Activated CD8-positive, alpha-beta memory T cell treated with anti-CD3 and anti-CD28 coated beads for 4 hours (primary cell): ENCODE results near the gene YARS1.
"Not testable (repeated sequence)": the region's sequence is repeated elsewhere in the genome, so short reads cannot be mapped to it uniquely, and the experiment has no call there.

Source experiments
- DNase-seq, 2 donors: peaks; one replicate each; pipeline ENCODE4 v3.0.0-alpha.2; 2020; ENCODE audit warnings: low read depth in 2 of 2

YARS1 gene

DNA sequence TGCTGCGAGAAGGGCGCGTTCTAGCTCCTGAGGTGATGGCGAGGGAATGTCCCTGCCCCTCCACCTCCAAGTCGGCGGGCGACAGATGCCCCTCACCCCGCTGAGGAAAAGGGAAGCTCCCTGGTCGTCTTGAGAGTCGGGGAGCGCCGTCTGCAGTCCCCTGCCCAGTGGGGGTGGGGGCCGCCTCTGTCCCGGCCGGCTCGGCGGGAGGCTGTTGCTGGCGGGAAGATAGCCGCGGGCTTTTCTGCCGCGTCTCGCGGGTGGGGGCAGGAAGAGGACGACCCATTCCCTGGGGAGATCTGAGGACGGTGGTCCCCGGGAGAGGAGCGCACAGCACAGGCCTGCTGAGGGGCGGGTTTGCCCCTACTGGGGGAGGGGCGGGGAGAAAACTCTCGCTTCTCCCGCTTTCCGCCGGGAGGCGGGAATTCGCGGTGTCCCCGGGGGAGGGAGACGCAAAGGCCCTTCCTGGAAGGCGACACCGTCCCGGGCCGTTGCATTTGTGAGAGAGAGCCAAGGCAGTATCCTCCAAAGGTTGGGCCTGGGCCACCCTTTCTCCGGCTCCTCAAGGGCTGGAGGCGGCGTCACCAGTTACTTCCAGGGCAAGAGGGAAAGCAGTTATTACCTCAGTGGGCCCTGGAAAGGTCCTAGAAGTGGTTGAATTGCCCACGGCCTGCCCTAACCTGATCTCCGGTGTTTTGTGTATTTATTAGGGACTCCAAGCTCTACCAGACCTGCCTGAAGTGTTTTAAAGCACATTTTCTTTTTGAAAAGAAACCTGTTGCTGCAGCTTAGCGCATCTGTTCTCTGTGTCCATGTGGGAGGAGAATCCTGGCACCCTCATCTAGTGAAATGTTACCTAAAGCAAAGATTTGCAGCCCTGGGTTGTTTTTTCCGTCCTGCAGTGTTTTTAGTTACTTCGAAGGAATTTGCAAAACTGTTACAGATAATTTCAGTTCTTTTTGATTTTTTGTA, 943 bp upstream of the YARS1 start:
- no peak for DNase-seq

DNA sequence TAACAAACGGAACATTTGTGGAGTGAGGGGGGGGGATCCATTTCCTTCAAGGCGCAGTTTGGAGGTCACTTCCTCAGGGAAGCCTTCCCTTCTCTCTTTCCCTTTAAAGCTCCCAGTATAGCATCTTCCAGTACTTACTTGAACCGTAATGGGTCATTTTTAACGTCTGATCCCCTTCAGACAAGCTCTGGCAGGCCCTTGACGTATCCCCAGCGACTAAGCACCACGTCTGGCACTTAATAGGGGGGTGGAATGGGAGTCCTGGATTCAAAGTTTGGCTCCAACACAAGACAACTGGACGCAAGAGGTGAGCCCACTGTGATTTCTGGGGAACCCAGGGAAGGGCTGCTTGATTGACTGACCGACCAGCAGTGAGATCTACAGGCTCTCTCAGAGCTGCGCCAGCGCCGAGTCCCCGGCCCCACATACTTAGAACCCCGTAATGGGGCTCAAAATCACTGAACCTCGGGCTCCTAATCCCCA, 441 bp downstream of the YARS1 start:
- DNase-seq = no peak

DNA sequence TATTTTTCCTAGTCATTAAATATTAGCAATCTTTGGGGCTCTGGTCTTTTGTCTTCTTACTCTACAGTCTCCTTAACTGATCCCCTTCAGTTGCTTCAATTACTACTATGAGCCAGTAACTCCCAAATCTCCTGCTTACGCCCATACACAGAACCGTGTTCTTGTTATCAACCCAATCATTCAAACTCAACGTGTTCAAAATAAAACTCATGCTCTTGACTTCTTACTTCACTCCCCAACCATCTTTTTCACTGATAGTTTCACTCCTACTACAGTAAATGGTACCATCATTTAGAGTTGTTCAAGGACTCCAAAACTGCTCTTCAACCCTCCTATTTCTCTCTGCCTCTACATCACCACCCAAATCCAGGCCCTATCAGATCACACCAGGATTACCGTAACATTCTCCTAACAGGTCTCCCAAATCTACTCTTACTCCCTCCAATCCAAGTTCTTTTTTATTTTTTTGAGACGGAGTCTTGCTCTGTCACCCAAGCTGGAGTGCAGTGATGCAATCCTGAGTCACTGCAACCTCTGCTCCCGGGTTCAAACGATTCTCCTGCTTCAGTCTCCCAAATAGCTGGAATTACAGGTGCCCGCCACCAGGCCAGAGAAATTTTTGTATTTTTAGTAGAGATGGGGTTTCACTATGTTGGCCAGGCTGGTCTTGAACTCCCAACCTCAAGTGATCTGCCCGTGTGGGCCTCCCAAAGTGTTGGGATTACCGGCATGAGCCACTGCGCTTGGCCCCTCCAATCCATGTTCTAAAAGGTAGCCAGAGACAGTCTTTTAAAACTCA, 3.0 kb downstream of the YARS1 start:
- DNase-seq = no peak

DNA sequence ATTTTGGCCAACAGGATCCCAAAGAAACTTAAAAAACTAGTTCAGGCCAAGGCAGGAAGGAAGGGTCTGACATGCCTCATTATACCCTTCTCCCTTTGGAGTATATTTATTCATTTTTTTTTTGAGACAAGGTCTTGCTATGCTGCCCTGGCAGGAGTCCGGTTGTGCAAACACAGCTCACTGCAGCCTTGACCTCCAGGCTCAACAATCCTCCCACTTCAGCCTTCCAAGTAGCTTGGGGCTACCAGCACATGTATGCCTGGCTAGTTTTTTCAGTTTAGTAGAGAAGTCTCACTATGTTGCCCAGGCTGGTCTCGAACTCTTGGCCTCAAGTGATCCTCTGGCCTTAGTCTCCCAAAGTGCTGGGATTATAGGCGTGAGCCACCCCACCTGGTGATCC, 5.2 kb downstream of the YARS1 start:
- DNase-seq = no peak

DNA sequence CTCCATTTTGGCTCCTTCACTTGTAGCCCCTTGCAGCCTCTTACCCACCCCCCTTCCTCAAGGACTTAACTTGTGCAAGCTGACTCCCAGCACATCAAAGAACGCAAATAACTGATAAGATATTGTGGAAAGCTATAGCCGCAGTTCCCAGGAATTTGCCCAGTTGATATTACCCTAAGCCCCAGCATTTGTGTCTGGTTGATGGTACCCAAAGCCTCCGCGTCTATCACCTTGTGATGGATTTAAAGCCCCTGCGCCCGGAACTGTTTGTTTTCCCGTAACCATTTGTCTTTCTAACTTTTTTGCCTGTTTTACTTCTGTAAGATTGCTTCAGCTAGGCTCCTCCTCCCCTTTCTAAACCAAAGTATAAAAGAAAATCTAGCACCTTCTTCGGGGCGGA, 5.9 kb downstream of the YARS1 start:
- no peak for DNase-seq

DNA sequence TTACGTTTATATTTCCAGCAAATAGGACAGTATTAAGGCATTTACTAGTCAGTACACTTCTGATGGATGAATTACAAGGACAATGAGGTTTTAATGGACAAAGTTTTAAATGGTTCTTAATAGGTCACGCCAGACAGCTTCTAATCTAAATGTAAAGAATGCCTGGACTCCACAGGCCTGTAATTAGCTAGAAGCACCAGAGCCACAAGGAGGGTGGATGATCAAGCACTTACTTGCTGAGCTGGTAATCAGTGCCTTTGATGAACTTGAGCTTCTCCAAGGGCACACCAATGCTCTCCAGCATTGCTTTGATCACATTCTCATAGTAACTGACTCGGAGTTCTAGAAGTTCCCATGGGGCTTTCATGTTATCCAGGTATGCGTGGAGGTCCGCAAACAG, 6.8 kb downstream of the YARS1 start:
- DNase-seq = no peak

DNA sequence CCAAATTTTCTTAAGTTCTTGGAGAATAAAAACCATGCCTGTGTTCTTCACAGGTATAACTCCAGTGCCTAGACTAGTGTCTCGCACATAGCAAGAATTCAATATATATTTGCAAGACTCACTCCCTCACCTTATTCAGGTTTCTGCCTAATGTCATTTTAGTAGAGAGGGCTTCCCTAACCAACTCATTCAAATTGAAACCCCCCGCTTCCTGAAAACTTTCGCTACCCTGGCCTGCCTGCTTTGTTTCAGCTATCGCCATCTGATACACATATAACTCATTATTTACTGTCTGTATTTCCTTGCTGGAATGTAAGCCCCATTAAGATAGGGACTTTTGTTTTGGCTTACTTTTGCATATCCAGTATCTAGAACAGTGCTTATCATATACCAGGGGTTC, 8.6 kb downstream of the YARS1 start:
- no peak for DNase-seq

DNA sequence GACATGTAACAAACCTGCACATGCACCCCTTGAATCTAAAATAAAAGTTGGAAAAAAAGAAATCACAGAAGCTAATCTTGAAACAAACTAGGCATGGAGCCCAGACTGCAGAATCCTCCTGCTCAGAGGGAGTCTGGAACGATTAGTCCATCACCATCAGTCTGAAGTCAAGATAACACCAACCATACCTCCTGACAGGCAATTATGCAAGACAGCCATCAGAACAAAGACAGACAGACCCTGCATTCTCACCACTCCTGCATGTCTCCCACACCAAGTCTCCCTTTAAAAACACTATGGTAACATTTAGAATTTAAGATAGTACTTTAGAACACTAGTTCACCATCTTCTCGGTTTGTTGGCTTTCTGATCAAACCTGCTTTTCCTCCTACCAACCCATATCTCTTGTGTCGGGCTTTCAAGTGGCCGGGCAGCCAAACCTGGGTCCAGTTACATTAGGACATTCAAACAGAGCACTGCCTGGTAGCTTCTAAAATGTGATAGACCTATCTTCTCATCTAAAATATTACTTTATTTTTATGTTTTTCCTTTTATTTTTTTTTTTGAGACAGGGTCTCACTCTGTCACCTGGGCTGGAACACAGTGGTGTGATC, 10.1 kb downstream of the YARS1 start:
- no peak for DNase-seq

DNA sequence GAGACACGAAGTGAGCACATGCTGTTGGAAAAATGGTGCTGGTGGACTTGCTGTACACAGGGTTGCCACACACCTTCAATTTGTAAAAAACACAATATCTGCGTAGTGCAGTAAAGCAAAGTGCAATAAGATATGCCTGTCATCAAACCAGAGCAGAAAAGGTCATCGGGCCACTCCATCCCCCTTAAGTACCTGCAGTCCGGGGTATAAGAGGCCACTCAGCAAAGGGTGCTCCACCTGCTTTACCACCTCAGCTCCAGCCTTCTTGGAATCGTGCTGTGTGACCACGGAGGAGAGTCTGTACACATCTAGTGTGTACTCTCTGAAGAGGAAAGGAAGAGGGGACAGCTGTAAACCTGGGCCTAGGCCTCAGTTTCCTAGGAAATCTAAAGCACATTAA, 10.9 kb downstream of the YARS1 start:
- DNase-seq = no peak

DNA sequence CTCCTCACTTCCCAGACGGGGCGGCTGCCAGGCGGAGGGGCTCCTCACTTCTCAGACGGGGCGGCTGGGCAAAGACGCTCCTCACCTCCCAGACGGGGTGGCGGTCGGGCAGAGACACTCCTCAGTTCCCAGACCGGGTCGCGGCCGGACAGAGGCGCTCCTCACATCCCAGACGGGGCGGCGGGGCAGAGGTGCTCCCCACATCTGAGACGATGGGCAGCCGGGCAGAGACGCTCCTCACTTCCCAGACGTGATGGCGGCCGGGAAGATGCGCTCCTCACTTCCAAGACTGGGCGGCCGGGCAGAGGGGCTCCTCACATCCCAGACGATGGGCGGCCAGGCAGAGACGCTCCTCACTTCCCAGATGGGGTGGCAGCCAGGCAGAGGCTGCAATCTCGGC, 12.7 kb downstream of the YARS1 start:
- DNase-seq = not testable (repeated sequence)

DNA sequence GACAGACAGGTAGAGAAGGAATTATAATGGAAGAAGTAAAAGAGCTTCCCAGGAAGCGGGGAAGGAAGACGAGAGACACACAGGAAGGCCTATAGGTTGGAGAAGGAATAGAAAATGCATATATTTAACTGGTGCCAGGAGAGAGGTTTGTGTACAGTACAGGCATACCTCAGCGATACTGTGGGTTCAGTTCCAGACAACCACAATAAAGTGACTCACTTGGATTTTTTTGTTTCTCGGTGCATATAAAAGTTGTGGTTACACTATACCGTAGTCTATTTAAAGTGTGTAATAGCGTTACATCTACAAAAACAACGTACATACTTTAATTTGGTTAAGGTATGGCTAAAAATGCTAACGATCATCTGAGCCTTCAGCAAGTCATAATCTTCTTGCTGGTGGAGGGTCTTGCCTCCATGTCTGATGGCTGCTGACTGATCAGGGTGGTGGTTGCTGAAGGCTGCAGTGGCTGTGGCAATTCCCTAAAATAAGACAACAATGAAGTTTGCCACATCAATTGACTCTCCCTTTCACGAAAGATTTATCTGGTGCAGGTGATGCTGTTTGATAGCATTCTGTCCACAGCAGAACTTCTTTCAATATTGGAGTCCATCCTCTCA, 16.0 kb downstream of the YARS1 start:
- DNase-seq = no peak

DNA sequence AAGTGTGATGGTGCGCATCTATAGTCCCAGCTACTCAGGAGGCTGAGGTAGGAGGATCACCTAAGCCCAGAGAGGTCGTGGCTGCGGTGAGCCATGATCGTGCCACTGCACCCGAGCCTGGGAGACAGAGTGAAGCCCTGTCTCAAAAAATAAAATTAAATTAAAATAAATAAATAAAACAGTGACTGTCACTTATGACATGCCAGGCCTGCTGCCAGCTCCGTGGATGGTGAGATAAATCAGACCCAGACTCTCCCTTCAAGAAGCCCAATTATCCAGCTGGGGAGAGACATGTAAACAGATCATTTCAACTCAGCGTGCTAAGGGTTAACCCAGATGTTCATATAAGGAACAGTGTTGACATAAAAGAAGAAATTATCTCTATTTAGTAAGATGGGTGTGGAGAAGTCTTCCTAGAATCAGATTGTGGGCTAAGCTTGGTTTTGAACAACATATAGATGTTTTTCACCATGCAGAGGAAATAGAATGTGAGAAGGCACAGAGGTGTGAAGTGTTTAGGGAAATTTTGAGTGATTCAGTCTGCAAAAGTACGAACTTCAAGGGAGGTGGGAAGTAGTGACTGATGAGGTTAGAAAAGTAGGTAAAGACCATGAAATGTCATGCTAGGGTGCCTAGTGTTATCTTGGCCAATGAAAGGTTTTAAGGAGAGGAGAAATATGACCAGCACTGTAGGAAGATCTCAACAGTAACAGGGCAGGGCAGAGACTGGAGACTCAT, 18.3 kb downstream of the YARS1 start:
- no peak for DNase-seq

DNA sequence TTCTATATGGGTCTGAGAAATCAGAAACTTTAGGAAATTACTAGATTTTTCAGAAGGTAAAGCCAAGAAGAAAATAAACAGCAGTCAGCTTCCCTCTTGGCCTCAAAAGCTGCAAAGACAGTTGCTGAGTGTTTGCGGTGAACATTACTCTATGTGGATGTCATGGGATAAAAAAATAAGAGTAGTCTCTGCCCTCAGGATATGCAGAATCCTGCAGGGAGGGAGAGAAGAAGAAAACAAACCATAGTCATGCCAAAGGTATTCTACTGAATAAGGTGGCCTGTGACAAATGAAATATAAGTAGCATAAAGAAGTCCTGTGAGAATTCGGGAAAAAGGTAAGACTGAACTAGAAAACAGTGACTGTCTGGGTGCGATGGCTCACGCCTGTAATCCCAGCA, 19.0 kb downstream of the YARS1 start:
- DNase-seq = no peak

DNA sequence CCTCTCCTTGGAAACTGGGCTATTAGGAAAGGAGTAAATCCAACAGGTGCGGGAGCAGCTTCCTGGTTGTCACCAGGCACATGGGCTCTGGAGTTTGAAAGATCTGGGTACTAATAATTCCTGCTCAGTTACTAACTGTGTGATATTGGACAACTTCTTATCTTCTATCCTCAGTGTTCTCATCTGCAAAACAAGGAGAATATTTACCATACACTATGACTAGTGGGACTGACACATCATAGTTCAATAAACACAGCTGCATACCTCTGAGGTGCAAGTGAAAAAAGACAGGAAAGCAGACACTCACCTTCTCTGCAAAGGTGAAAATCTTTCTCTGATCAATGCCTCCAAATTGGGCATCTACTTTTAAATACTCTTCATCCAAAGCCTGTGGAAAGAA, 19.7 kb downstream of the YARS1 start:
- no peak for DNase-seq

DNA sequence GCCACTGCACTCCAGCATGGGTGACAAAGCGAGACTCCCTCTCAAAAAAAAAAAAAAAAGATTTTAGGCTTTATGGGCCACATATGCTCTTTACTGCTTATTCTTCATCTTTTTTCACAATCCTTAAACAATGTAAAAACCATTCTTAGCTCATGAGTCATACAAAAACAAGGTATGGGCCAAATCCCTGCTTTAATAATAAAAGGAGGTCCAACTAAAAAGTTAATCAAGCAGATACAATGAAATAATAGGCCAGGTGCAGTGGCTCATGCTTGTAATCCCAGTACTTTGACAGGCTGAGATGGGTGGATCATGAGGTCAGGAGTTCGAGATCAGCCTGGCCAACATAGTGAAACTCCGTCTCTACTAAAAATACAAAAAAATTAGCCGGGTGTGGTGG, 21.4 kb downstream of the YARS1 start:
- DNase-seq = not testable (repeated sequence)

DNA sequence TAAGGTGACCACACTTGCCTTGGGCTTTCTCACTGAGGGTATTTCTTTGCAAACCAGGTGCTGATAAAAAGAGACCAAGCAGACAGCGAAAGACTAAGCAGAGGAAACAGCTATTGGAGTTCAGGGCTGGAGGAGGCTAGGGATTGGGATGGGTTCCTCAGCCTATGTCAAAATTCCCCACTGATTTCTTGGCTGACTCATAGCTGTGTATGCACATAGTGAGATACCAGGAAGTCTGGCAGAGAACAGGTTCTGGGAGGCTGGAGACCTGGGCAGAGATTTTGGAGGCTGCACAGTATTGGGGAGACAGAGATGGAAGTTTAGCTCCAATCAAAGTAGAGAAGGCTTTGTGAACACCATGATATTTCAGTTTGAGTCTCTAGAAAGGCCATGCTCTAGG, 25.3 kb downstream of the YARS1 start:
- no peak for DNase-seq

DNA sequence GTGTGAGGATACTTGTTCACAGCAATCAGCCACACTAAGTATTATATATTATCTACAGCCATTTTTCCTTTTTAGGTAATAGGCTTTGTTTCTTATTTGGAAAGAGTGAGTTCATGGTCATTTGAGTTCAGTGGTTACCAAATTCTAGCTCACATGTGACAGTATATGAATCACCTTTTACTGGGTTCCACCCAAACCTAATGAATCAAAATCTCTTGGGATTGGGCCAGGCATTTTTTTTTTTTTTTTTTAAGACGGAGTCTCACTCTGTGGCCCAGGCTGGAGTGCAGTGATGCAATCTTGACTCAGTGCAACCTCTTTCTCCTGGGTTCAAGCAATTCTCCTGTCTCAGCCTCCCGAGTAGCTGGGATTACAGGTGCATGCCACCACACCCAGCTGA, 27.8 kb downstream of the YARS1 start:
- DNase-seq = not testable (repeated sequence)

DNA sequence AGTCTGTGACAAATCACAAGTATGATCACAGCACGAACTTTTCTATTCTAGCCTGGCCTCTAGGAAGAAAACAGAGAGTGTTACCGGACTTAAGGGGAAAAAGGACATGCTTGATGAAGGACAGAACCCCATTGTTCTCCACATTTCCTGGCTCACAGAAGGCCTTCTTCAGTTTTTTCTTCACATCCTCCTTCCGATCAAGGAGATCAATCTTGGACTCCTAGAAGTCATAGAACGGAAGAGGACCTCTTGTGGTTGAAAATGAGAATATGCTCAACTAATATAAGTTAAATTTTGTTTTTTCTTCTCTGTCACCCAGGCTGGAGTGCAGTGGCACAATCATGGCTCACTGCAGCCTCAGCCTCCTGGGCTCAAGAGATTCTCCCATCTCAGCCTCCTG, 30.3 kb downstream of the YARS1 start:
- no peak for DNase-seq

DNA sequence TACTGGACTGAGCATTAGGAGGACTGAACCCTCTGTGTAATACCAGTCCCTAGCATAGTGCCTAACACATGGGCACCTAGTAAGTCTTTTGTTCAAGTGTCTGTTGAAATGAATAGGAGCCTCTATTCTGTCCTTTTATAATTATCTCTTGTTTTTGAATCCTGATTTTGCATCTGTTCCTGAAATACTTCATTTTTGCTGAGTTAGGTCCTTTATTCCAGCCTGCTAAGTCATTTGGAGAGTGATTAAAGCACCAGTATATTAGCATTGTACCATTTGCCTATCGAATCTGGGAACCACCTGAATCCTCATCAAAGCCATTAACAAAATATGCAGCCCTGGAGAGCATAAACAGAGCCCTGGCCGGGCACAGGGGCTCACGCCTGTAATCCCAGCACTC, 32.3 kb downstream of the YARS1 start:
- DNase-seq = no peak

DNA sequence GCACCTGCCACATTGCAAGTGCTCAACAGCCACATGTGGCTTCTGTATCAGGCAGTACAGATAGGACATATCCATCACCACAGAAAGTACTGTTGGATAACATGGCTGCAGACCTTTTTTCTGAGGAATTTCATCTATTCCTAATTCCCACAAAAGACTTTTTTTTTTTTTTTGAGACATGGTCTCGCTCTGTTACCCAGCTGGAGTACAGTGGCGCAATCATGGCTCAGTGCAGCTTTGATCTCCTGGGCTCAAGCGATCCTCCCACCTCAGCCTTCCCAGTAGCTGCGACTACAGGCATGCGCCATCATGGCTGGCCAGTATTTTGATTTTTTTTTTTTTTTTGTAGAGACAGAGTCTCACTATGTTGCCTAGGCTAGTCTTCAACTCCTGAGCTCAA, 33.3 kb downstream of the YARS1 start:
- no peak for DNase-seq

DNA sequence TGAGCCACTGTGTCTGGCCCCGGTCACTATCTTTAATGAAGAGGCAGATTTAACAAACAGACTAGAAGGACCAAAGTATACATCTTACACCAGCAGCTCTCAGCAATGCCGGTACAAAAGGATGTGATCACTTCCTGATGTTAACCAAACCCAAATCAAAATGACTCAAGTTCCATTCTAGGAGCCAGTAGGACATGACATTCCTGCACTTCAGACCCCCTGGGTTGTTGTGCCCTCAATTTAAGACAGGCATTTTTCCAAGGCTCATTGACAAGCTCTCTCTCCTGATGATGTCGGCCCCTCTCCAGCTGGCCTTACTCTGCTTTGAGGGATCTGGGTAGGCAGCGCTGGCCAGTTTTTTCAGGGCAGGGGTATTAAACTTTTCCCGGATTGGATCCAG, 35.1 kb downstream of the YARS1 start:
- DNase-seq = no peak
